Measurements from ENCODE around the gene RELA.
"Not testable (repeated sequence)": the region's sequence is repeated elsewhere in the genome, so short reads cannot be mapped to it uniquely, and the experiment has no call there.

Gene RELA

DNA sequence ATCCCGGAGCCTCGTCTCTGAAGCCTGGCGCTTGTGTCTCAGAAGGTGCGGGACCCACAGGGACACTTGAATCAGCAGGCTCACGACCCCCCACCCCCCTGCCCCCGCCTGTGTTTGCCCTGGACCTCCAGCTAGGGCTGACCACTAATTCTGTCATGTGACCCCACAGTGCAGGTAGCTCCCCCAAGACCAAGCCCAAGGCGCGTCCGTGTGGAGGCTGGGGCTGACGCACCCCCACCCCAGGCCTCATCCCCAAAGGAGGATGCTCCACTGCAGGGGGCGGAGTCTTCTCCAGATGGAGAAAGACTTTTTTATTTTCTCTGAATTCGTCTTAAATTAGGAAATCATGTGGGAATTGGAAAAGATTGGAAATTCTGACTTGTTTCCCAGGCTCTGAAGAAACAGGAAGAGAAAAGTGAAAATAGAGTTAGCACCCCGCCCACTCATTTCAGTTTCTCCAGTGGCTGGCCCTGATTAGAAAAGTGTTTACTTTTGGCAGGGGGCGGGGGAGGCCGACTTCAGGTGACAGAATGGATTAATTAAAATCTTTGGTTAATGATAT lies 1.0 kb upstream of the RELA start:
- no peak for DNase-seq

DNA sequence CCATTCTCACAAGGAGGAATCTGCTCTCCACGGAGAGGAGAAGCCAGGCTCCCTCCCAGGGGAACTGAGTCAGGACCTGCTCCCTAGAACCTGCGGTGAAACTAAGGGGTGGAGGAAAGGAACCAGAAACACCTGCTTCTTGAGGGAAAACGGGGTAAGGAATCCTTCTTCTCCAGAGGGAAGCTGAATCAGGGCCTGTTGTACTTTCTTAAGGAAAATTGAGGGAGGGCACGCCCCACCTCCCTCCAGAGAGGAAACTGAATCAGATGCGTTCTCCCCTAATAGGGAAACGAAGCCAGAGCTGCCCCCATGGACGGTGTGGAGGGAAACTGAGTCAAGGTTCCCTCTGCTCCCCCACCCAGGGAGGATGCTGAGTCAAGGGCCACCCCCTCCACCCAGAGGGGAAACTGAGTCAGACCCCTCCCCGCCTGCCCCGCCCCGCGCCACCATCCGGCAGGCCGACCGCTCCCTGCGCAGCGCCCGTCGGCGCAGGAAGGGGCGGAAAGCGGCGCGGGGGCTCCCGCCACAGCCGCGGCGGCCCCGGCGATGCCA lies 393 bp downstream of the RELA start:
- DNase-seq = no peak

DNA sequence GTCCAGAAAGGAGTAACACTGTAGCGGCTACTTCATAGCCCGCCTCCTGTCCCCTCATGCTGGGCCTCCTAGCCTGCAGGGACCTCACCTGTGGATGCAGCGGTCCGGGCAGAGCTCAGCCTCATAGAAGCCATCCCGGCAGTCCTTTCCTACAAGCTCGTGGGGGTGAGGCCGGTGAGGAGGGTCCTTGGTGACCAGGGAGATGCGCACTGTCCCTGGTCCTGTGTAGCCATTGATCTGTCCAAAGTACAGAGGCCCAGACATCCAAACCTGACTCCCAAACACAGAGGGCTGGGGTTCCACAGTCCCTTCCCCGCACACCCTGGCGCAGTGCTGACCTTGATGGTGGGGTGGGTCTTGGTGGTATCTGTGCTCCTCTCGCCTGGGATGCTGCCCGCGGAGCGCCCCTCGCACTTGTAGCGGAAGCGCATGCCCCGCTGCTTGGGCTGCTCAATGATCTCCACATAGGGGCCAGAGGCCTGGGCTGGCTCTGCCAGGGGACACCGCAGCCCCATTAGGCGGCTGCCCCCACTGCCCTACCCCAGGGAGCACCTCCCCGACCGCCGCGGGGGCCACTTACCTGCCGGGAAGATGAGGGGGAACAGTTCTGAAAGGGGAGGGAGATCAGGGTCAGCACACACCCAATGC lies 993 bp downstream of the RELA start:
- no peak for DNase-seq

DNA sequence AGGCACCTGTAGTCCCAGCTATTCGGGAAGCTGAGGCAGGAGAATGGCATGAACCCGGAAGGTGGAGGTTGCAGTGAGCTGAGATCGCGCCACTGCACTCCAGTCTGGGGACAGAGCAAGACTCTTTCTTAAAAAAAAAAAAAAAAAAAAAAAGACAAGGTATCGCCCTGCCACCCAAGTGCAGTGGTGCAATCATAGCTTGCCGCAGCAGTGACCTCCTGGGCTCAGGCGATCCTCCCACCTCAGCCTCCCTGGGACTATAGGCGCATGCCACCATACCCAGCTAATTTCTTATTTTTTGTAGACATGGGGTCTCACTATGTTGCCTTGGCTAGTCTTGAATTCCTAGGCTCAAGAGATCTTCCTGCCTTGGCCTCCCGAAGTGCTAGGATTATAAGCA lies 1.8 kb downstream of the RELA start:
- DNase-seq = not testable (repeated sequence)

DNA sequence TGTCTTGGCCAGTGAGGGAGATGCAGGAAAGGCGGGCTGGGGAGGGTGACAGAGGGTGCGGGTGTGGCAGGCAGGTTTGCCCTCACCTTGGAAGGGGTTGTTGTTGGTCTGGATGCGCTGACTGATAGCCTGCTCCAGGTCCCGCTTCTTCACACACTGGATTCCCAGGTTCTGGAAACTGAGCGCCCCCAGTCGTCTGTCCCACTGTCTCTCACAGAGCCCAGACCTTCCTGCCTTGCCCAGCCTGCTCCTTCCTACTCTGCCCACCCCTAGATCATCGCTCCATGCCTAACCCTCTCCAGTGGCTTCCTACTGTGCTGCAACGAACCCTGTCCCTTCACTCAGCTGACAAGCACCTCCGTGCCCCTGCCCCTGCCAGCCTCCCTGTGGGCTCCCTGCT lies 2.7 kb downstream of the RELA start:
- no peak for DNase-seq

DNA sequence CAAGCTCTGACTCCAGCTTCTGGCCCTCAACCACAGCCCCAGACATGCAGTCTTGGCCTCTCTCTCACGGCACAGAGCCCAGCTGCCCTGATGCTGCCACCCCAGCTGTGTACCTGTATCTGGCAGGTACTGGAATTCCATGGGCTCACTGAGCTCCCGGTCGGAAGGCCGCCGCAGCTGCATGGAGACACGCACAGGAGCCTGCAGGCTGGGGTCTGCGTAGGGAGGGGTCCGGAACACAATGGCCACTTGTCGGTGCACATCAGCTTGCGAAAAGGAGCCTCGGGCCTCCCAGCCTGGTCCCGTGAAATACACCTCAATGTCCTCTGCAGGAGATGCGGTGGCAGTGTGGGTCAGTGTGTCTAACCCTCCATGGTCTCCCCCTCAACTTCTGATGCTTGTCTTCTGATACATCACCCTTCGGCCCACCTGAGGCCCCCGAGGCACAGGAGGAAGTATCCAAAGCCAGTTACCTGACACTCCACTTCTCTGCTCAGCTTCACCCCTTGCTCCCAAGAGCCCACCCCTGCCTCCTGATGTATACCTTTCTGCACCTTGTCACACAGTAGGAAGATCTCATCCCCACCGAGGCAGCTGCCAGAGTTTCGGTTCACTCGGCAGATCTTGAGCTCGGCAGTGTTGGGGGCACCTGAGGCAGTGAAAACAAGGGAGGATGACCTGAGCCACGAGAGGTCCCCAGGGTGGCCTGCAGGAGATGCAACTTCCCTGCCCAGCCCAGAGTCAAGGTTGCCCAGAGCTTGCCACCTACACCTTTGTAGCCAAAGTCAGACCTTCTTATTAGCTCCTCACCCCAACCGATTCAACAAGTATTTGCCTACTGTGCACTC lies 4.3 kb downstream of the RELA start:
- DNase-seq = no peak

DNA sequence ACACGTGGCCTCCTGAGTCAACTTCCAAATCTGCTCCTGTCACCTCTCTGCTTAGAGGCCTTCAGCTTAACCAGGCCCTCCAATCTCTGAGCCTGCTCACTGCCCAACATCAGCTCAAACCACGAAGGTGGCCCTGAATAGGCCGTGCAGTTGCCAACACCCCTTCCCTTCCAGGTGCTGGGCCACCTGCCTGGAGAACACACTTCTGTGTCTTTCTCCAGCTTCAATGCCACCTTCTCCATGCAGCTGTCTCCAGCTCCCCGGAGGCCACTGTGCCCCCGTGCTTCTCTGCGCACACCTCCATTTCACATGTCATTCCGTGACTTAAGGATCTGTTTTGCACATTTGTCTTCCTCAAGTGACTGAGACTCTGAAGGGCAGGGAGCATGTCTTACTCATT lies 5.3 kb downstream of the RELA start:
- DNase-seq = no peak

DNA sequence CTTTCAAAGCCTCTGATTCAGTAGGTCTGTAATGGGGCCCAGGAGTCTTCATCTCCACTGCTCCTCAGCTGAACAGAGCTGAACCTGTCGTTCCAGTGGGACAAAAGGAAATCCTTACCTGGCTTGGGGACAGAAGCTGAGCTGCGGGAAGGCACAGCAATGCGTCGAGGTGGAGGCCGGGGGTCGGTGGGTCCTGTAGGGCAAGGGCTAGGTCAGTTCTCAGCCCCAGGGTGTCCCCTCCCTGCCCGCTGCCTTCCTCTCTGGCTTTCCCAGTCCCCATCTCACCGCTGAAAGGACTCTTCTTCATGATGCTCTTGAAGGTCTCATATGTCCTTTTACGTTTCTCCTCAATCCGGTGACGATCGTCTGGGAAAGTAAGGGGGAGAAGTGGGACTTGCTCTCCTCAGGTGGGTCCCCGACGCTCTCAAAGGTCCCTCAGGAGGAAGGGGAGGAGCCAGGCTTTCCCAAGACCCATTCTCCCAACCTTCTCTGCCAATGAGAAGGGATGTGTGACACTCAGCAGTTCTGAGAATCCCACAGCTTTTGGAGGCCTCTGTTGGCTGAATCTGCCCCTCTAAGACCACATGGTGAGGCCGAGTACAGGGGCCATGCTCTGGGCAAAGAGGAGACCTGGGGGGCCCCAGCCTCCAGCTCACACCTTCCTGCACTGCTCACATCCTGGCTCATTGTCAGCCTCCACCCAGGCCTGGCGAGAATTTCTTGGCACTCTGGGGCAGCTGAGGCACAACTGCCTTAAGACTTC lies 7.0 kb downstream of the RELA start:
- no peak for DNase-seq

DNA sequence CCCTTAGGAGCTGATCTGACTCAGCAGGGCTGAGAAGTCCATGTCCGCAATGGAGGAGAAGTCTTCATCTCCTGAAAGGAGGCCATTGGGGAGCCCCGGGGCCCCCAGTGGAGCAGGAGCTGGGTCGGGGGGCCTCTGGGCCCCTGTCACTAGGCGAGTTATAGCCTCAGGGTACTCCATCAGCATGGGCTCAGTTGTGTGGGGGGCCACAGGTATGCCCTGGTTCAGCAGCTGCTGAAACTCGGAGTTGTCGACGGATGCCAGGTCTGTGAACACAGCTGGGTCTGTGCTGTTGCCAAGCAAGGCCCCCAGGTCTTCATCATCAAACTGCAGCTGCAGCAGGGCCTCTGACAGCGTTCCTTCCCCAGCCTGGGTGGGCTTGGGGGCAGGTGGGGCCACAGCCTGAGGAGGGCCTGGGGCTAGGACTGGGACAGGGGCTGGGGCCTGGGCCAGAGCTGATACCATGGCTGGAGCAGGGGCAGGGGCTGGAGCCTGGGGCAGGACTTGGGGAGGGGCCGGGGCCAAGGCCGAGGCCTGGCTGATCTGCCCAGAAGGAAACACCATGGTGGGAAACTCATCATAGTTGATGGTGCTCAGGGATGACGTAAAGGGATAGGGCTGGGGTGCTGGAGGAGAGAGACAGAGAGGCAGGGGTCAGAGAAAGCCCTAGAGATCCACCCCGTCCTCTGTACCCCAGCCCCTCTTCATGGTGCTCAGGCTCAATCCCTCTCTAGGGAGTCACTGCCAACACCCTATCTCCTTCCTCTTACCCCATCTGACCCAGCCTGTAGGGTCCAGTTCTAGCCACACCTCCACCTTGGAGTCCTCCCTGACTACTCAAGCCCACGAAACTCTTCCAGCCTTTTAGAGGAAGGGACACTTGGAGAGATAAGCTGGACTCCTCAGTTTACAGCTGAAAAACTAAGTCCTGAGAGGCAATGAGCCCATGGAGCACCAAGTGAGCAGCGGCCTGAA lies 8.1 kb downstream of the RELA start:
- no peak for DNase-seq

DNA sequence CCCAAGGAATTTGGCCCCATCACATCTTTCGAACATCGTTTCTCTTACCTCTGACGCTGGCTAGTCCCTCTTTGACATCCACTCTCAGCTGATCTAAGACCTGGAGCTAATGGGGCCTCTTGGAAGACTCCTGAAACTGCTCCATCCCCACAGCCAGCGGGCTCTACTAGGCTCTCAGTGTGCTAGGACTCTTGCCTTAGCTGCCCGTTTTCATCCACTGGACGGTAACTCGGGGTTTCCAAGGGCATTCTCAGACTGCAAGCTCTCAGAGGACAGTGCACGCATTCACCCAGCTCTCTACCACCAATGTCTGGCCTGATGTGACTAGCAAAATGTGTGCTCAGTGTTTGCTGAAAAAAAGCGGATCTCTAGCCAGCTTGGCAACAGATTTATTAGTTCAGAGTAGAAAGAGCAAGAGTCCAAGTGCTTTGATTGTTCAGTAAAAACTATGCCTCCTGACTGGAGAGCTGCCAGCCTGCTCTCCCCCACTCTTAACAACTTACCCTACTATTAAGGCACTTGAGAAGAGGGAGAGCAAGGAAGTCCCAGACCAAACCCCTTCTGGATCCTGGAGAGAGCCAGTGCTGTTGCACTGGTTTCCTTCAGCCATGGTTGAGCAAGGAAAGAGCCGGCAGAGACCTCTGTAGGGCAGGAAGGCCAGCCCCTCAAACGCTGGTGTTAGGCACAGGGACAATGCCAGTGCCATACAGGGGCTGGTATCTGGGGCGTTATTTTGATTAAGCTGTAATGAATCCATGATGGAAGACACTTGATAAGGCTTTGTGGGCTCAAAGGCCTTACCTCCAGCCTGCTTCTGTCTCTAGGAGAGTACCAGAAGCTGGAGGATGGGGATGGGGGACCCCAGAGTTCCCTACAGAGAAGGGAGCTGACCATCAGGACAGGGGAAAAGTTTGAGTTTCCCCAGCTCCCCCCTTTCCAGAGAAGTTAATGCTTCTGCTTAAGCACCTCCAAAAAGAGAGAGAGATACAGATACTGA lies 9.2 kb downstream of the RELA start:
- DNase-seq = no peak

DNA sequence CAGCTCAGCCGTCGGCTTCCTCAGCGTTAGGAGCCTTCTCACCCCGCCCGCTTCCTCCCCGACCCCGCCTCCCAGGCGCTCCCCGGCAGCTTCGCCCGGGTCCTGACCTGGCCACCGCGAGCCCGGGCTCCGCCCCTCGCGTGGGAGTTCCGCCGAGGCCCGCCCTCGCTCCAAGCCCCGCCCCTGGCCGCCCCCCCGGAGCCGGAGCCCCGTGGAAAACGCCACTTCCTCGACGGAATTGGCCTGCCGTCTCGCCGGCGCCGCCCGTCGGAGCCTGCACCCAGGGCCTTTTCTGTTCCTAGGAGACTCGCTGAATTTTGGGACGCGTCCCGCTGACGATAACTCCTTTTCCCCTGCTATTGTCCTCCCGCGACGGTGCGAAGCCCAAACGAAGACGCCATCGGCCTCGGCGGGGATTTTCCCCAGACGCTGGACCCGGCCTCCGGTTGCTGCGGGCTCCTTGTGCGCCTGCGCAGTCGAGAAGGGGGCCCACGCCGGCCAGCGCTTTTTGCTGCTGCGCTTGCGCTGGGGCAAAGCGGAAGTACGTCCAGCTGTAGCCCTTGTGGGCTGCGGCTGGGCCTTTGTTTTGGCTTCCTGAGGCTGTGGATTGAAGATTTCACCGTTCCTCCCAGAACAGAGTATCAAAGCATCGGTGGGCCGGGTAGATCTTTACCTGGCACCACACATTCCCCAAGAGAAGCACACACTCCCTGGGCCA lies 10.0 kb downstream of the RELA start:
- peak; percentile 93 for DNase-seq

DNA sequence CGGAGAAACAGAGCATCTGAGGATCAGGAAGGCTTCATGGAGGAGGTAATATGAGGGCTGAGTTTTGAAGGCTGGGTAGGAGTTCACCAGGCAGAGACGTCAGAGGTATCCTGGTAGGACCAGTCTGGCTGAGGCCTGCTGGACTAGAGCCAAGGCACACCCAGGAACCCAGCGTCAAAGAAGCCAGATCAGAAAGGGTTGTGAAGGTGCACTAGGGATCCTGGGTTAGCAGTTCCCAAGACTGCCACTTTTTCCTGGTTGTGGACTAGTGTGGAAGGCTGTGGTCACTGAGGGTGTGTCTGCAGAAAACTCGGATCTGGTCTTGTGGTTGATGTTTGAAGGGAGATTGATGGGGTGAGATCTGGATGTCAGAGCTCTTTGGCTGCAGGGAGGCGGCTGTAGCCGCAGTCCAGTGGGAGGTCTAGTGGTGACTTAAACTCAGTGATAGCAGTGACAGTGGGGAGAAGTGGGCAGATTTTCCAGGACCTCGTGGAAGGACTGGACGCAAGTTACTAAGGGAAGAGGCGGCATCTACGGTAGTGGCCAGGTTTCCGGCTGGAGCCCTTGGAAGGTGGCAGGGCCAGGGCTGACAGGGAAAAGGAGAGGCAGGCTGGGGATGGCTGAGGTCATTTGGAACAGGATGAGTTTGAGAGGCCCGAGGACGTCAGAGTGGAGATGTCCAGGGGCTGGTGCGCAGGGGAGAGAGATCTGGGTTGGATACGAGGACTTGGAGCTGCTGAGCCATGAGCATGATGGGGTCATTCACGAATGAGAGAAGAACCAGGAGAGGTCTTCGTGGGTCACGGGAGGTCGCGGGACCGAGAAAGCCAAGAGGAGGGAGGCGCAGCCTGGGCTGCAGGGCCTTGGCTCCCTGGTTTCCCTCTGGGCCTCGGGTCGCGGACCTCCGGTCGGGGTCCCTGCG lies 10.9 kb downstream of the RELA start:
- no peak for DNase-seq

DNA sequence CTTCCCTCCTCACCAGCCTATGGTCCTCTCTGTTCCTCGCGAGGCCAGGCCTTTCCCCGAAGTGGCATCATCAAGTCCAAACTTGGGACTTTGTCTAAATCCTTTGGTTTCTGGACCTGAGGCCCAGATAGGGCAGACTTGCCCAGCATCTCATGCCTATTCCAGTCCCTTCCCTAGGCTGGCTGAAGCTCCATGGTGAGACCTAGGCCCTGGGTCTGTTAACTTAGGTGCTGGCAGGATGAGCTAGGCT lies 11.5 kb downstream of the RELA start:
- DNase-seq = no peak

DNA sequence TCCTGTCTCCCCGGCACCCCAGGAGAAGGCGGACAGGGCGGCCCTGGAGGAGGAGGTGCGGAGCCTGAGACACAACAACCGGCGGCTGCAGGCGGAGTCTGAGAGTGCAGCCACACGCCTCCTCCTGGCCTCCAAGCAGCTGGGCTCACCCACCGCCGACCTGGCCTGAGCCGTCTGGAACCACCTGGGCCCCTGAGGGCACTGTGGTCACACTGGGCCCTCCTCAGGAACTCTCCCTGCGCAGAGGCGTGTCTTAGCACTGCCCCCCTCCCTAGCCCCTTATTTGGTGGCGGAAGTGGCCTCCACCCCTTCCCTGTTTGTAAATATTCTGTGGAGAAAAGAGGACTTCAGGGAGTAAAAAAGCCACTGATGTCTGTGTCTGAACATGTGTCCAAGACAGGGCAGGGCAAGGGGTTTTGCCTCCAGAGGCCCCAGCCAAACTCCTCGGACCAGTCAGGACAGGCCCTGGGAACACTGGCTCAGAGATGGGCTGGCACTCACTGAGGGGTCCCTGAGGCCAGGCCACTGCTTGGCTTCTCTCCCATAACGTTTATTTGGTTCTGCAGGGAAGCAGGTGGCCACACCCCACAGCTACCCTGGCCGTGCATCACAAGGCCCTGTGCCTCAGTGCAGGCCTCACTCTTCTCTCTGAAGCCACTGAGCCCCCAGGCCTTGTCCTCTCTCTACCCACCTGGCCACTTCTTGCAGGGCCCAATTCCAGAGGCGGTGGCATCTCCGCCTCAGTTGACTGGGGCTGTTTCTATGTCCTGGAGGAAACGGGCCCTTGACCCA lies 12.0 kb downstream of the RELA start:
- no peak for DNase-seq

DNA sequence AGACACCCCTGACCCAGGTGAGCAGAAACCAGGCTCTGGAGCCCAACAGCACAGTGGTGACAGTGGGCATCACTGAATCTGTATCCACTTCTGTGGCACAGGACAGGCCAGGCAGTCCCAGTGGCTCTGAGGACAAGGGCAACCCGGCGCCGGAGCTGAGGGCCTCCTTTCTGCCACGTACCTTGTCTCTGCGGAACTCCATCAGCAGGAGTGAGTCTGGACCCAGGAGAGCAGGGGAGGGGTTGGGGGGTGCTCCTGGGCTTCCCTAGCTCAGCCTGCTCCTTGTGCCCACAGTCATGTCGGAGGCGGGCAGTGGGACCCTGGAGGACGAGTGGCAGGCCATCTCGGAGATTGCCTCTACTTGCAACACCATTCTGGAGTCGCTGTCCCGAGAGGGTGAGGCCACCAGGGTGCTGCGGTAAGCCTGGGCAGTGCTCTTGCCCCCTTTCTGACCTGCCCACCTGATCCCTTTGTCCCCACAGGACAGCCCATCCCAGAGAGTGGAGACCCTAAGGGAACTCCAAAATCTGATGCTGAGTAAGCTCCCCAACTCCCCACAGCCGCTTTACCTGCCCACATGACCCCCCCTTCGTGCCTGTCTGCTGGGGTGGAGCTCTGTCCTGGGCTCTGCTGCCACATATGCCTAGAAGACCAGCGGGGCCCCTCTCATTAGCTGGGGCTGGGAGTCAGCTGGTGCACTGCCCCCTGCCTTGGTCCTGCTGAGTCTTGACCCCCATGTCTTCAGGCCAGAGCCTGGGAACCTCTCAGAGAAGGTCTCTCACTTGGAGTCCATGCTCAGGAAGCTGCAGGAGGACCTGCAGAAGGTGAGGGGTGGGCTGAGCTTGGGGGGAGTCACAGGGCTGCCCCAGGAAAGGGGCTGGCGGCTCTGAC lies 12.8 kb downstream of the RELA start:
- no peak for DNase-seq

DNA sequence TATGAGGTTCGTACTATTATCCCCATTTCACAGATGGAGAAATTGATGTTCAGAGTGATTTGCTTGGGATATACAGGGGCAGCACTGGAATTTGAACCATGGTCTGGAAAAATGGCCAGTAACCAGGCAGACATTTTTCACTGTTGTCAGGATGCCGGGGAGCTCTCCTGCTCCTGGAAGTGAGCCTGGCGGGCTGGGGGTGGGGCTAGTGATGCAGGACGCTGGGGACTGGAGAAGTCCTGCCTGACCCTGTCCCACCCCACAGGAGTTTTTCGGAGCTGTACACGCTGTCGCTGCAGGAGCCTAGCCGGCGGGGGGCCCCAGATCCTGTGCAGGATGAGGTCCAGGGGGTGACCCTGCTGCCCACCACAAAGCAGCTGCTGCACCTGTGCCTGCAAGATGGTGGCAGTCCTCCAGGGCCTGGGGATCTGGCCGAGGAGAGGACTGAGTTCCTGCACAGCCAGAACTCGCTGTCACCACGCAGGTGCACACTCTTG lies 13.7 kb downstream of the RELA start:
- no peak for DNase-seq
